GM19099 (cell line): Measurements from ENCODE around the gene ACSL6.

Experiments used
- POLR2A ChIP-seq: IDR thresholded peaks from 3 replicates; pipeline ENCODE4 v1.6.1; 2011; ENCODE audit warnings: low read depth; ENCODE audit not compliant: insufficient read length; ENCODE audit errors: extremely low read depth

The ACSL6 gene

GRCh38 chr5:132053483-132053882, 42.0 kb upstream of the ACSL6 start:
- no peak for TF ChIP-seq POLR2A

- TF ChIP-seq POLR2A = no peak
Measured at GRCh38 chr5:132052520-132052919, 41.1 kb upstream of the ACSL6 start.

- TF ChIP-seq POLR2A = no peak
Measured at GRCh38 chr5:132050661-132051552, 39.4 kb upstream of the ACSL6 start.

- TF ChIP-seq POLR2A = no peak
Measured at GRCh38 chr5:132050136-132050535, 38.7 kb upstream of the ACSL6 start.

- no peak for TF ChIP-seq POLR2A
Measured at GRCh38 chr5:132049559-132049958, 38.1 kb upstream of the ACSL6 start.

- no peak for TF ChIP-seq POLR2A
Measured at GRCh38 chr5:132049093-132049492, 37.6 kb upstream of the ACSL6 start.

- no peak for TF ChIP-seq POLR2A
Measured at GRCh38 chr5:132046880-132047299, 35.4 kb upstream of the ACSL6 start.

GRCh38 chr5:132044207-132044606, 32.7 kb upstream of the ACSL6 start:
- TF ChIP-seq POLR2A = no peak

GRCh38 chr5:132037353-132037752, 25.9 kb upstream of the ACSL6 start:
- no peak for TF ChIP-seq POLR2A

- no peak for TF ChIP-seq POLR2A
Measured at GRCh38 chr5:132033122-132033521, 21.7 kb upstream of the ACSL6 start.

- TF ChIP-seq POLR2A = no peak
Measured at GRCh38 chr5:132032196-132032595, 20.7 kb upstream of the ACSL6 start.

GRCh38 chr5:132030610-132031009, 19.2 kb upstream of the ACSL6 start:
- TF ChIP-seq POLR2A = no peak

GRCh38 chr5:132029609-132030330, 18.3 kb upstream of the ACSL6 start:
- TF ChIP-seq POLR2A = no peak

GRCh38 chr5:132027027-132027426, 15.6 kb upstream of the ACSL6 start:
- TF ChIP-seq POLR2A = no peak

- TF ChIP-seq POLR2A = no peak
Measured at GRCh38 chr5:132026516-132027008, 15.1 kb upstream of the ACSL6 start.

GRCh38 chr5:132025403-132025971, 14.0 kb upstream of the ACSL6 start:
- no peak for TF ChIP-seq POLR2A

GRCh38 chr5:132024789-132025402, 13.4 kb upstream of the ACSL6 start:
- no peak for TF ChIP-seq POLR2A
